IMR-90 (cell line): Measurements from ENCODE around the gene DMAC2L. TPM values are rescaled to one million over a fixed set of nuclear protein-coding genes. Genes with fewer than 3 reads are reported as not detected.

ENCODE experiments used
- ATAC-seq: fragments of 200-7000 bp; cut with Tn5 transposase; 2 replicates; pipeline ENCODE4 v1.9.1; 2020; ENCODE audit warnings: low read depth, mild to moderate bottlenecking, moderate library complexity
- BruUV-seq: library from RNA; stranded (reverse); fragments of 400-500 nt; replicated peaks from 2 replicates; lab custom pipeline; 2021; lab: Mats Ljungman, UMichigan
- CTCF ChIA-PET: fragments of 300-600 bp; formaldehyde crosslinking; extraction: SDS; loops from one replicate; lab custom pipeline; 2021; ENCODE audit warnings: antibody characterized with exemption; lab: Yijun Ruan, JAX
- POLR2A ChIA-PET: fragments of 300-600 bp; sonication (Branson Sonifier 250); formaldehyde crosslinking; loops from one replicate; lab custom pipeline; 2022; ENCODE audit warnings: antibody characterized with exemption; ENCODE audit not compliant: unreplicated experiment; lab: Charles Lee
- DNase-seq: peaks from one replicate; pipeline ENCODE4 v3.0.0; 2013
- H2AFZ ChIP-seq: replicated peaks from 2 replicates; pipeline ENCODE3; 2013; ENCODE audit warnings: low read length, mild to moderate bottlenecking; ENCODE audit not compliant: poor library complexity
- H2AK5ac ChIP-seq: 2 replicates; pipeline ENCODE4 v1.6.1; 2013; ENCODE audit warnings: low read depth, low read length, inconsistent platforms
- H2AK9ac ChIP-seq: replicated peaks from 2 replicates; pipeline ENCODE3; 2013; ENCODE audit warnings: mild to moderate bottlenecking, low read depth, low read length, moderate library complexity; ENCODE audit not compliant: poor library complexity
- H2BK120ac ChIP-seq: 2 replicates; pipeline ENCODE4 v1.6.1; 2013; ENCODE audit warnings: low read depth, low read length, inconsistent platforms
- H2BK15ac ChIP-seq: 3 replicates; pipeline ENCODE4 v1.6.1; 2013; ENCODE audit warnings: low read depth, low read length, inconsistent platforms
- H2BK20ac ChIP-seq: 2 replicates; pipeline ENCODE4 v1.6.1; 2013; ENCODE audit warnings: low read depth, mild to moderate bottlenecking, inconsistent platforms, low read length, moderate library complexity
- H2BK5ac ChIP-seq: 2 replicates; pipeline ENCODE4 v1.6.1; 2013; ENCODE audit warnings: mild to moderate bottlenecking, low read depth, low read length, inconsistent platforms; ENCODE audit not compliant: poor library complexity, severe bottlenecking
- H3K14ac ChIP-seq: replicated peaks from 2 replicates; pipeline ENCODE4 v1.6.1; 2013; ENCODE audit warnings: low read depth, low read length, inconsistent platforms
- H3K18ac ChIP-seq: 2 replicates; pipeline ENCODE4 v1.6.1; 2013; ENCODE audit warnings: low read depth, low read length, control low read depth
- H3K23ac ChIP-seq: 2 replicates; pipeline ENCODE4 v1.6.1; 2013; ENCODE audit warnings: low read depth, low read length, inconsistent platforms
- H3K27ac ChIP-seq: 2 replicates; pipeline ENCODE4 v1.5.1; 2013; ENCODE audit warnings: mild to moderate bottlenecking, control low read depth, low read length; ENCODE audit not compliant: insufficient read depth
- H3K27me3 ChIP-seq: 2 replicates; pipeline ENCODE4 v1.6.1; 2013; ENCODE audit warnings: low read length; ENCODE audit not compliant: control insufficient read depth, insufficient read depth
- H3K36me3 ChIP-seq: 2 replicates; pipeline ENCODE4 v1.6.1; 2013; ENCODE audit warnings: low read length, mixed read lengths; ENCODE audit not compliant: control insufficient read depth, insufficient read depth
- H3K4ac ChIP-seq: 2 replicates; pipeline ENCODE4 v1.6.1; 2013; ENCODE audit warnings: low read depth, low read length, inconsistent platforms
- H3K4me1 ChIP-seq: 2 replicates; pipeline ENCODE4 v1.6.1; 2013; ENCODE audit warnings: low read length, mixed read lengths; ENCODE audit not compliant: control insufficient read depth, insufficient read depth
- H3K4me2 ChIP-seq: 2 replicates; pipeline ENCODE4 v1.6.1; 2013; ENCODE audit warnings: low read depth, mild to moderate bottlenecking, control low read depth, low read length, moderate library complexity
- H3K4me3 ChIP-seq: 2 replicates; pipeline ENCODE4 v1.5.1; 2013; ENCODE audit warnings: low read depth, mild to moderate bottlenecking, control low read depth, low read length, moderate library complexity; ENCODE audit not compliant: insufficient read depth
- H3K56ac ChIP-seq: 2 replicates; pipeline ENCODE4 v1.6.1; 2013; ENCODE audit warnings: low read length, inconsistent platforms; ENCODE audit not compliant: insufficient read depth; ENCODE audit errors: extremely low read depth
- H3K79me1 ChIP-seq, 2 experiments: 2 replicates each; pipeline ENCODE4 v1.6.1; 2013; ENCODE audit warnings: low read length in 2 of 2, inconsistent platforms in 1 of 2, low read depth in 1 of 2
- H3K9ac ChIP-seq: 2 replicates; pipeline ENCODE4 v1.6.1; 2013; ENCODE audit warnings: low read depth, low read length, control low read depth
- H3K9me1 ChIP-seq: 2 replicates; pipeline ENCODE4 v1.6.1; 2013; ENCODE audit warnings: low read length, inconsistent platforms; ENCODE audit not compliant: insufficient read depth
- H3K9me3 ChIP-seq: 2 replicates; pipeline ENCODE4 v1.6.1; 2013; ENCODE audit warnings: low read length; ENCODE audit not compliant: control insufficient read depth, insufficient read depth
- H4K20me1 ChIP-seq: 2 replicates; pipeline ENCODE4 v1.6.1; 2013; ENCODE audit warnings: low read length, inconsistent platforms; ENCODE audit not compliant: insufficient read depth
- H4K5ac ChIP-seq: 2 replicates; pipeline ENCODE4 v1.6.1; 2013; ENCODE audit warnings: mild to moderate bottlenecking, low read depth, low read length, control low read depth
- H4K8ac ChIP-seq, 2 experiments: 2 replicates each; pipeline ENCODE4 v1.6.1; 2013; ENCODE audit warnings: low read depth in 2 of 2, low read length in 2 of 2, control low read depth in 1 of 2, inconsistent platforms in 1 of 2
- H4K91ac ChIP-seq: 2 replicates; pipeline ENCODE4 v1.6.1; 2013; ENCODE audit warnings: low read depth, low read length, inconsistent platforms; ENCODE audit not compliant: insufficient read depth
- FOS ChIP-seq: fragments of 150-350 bp; IDR thresholded peaks from 2 replicates; pipeline ENCODE4 v1.6.1; 2016; ENCODE audit warnings: low read depth, low read length
- MAFK ChIP-seq: IDR thresholded peaks from 2 replicates; pipeline ENCODE4 v1.6.1; 2012; ENCODE audit warnings: low read depth, low read length, improper control_type of control experiment
- MXI1 ChIP-seq: IDR thresholded peaks from 2 replicates; pipeline ENCODE4 v1.6.1; 2012; ENCODE audit warnings: low read depth, mild to moderate bottlenecking, low read length, moderate library complexity, borderline replicate concordance
- WGBS, 2 experiments: methylation state at CpG; one replicate each; pipeline versions ENCODE4 v1.1.5 to v1.1.7; 2013; ENCODE audit warnings: missing lambda C conversion rate in 2 of 2; ENCODE audit not compliant: insufficient read length in 1 of 2; ENCODE audit errors: extremely low coverage in 2 of 2; 5-methylcytosine and 5-hydroxymethylcytosine counted together
- dilution Hi-C: fragments of 300-500 bp; cut with HindIII; formaldehyde crosslinking; loops from one replicate; pipeline ENCODE4 v1.14.3; 2018; ENCODE audit warnings: low sequenced_read_pairs; ENCODE audit not compliant: unreplicated experiment
- in situ Hi-C: fragments of 300-500 bp; cut with MboI; formaldehyde crosslinking; loops from 3 replicates; pipeline ENCODE4 v1.14.3; 2019; ENCODE audit warnings: low sequenced_read_pairs, inconsistent platforms, mixed read lengths
- intact Hi-C: fragments of 100-400 bp; cut with micrococcal nuclease; formaldehyde crosslinking; loops from 2 replicates; pipeline ENCODE4 v1.10.0; 2022
- polyA plus RNA-seq, 3 experiments: library from polyadenylated mRNA; depleted of rRNA; stranded (reverse); fragments of >200 nt; gene quantifications; 2 replicates each; pipeline ENCODE4 v1.2.3, GENCODE V29; 2012; ENCODE audit warnings: low replicate concordance in 1 of 3
- total RNA-seq: library from RNA; depleted of rRNA; stranded (reverse); fragments of >200 nt; gene quantifications from 2 replicates; pipeline ENCODE4 v1.2.3, GENCODE V29; 2012

DMAC2L gene
- total and polyA plus RNA-seq, 2 of the 4 experiments (the other 2 are of a cell fraction): 5.0 to 6.1 TPM

GRCh38 chr14:50350975-50351374 is 38.9 kb downstream of the DMAC2L start:
- Histone ChIP-seq H2BK5ac (no peak overlapping the region), H2AFZ (peak overlapping the region; percentile 60), H3K56ac (no peak overlapping the region; the same call in 1 of the 2 replicates), H2BK20ac (peak overlapping the region; percentile 55), H4K91ac (peak overlapping the region; percentile 82), H3K4me3 (no peak overlapping the region), H2AK9ac (peak overlapping the region; percentile 51), H4K20me1 (no peaks in the 10 kb centered on the region), H3K4me2 (no peak overlapping the region), H3K27ac (no peak overlapping the region), H3K4me1 (peaks cover 11% of the 10 kb centered on the region), H3K9me1 (peaks cover 4% of the 10 kb centered on the region), H3K9ac (no peak overlapping the region), H3K4ac (peak overlapping the region; percentile 41), H4K8ac (peak overlapping the region in 1 of 2 experiments; percentile 71; a peak in 1 of 4 replicates), H3K18ac (peak overlapping the region; percentile 46), H2BK120ac (peak overlapping the region; percentile 67), H3K79me1 (peaks cover 0 to 11% of the 10 kb centered on the region in 2 experiments; a peak in 1 of 4 replicates), H3K23ac (no peak overlapping the region), H4K5ac (peak overlapping the region; percentile 30; the same call in 1 of the 2 replicates), H3K14ac (peak overlapping the region; percentile 42; the same call in 1 of the 2 replicates), H3K27me3 (no peaks in the 10 kb centered on the region), H2AK5ac (peak overlapping the region; percentile 67; the same call in 1 of the 2 replicates), H2BK15ac (peak overlapping the region; percentile 19; the same call in 2 of the 3 replicates), H3K36me3 (no peaks in the 10 kb centered on the region), H3K9me3 (no peaks in the 10 kb centered on the region)
- TF ChIP-seq FOS (no peak), MXI1 (no peak), MAFK (no peak)
- no TSS peak for BruUV-seq
- in situ Hi-C loops (no loop called here), intact Hi-C loops (no loop called here), dilution Hi-C loops (no loop called here)
- CTCF ChIA-PET: no interaction called here
- DNase-seq: peak; percentile 55
- no peak; the same call in 1 of the 2 replicates for ATAC-seq
- 80% methylated on average over 1 of the region's 2 CpGs; no CpG with 5 or more reads in 1 of the 2 experiments for WGBS, 2 experiments
- POLR2A ChIA-PET: no interaction called here
